ENCODE results near the gene SYNPO2L. TPM values are rescaled to one million over a fixed set of nuclear protein-coding genes. Genes with fewer than 3 reads are reported as not detected.

Gene SYNPO2L
- total RNA-seq, 1 donor from 2014 or later = not detected

DNA sequence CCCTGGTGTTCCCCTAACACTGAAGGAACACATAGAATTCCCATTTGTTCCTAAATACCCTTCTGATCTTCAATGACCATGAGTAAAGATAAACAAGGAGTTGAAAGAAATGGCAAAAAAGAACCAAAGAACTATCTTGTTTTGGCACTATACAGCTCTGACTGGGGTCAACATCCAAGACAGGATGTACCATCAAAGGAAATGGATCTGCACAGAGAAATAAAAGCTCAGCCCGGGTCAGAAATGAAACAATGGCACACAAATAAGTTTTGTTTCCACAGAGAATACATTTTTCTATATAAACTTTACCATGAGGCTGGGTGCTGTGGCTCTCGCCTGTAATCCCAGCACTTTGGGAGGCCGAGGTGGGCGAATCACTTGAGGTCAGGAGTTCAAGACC lies 46.7 kb downstream of the SYNPO2L start:
- no peaks in the 10 kb centered on the region for H3K36me3 ChIP-seq (ENCODE audit: control insufficient read depth, insufficient read depth, low read length)
- TF ChIP-seq CTCF (IDR thresholded peaks at IDR 0.05; ENCODE audit: insufficient read depth, low read length, poor library complexity, severe bottlenecking) = no peak
- no peak overlapping the region for H3K4me3 ChIP-seq (ENCODE audit: low read depth, low read length)
- no peaks in the 10 kb centered on the region for H3K27me3 ChIP-seq (ENCODE audit: control insufficient read depth, insufficient read depth, low read length)
- no peak for DNase-seq (ENCODE audit: low read depth)

- peak; percentile 95 for DNase-seq (ENCODE audit: low read depth)
Observed at GRCh38 chr10:73601486-73601921, 54.3 kb downstream of the SYNPO2L start.

DNA sequence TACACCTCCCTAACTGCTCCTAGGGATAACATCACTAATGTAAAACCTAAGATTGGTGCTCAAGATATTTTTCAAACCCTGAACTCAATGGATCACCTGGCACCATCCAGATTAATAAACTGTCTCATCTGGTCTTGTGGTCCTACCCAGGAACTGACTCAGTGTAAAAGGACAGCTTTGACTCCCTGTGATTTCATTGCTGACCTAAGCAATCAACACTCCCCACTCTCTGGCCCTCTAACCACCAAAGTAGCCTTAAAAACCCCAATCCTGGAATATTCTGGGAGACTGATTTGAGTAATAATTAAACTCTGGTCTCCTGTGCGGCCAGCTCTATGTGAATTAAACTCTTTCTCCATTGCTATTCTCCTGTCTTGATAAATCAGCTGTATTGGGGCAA lies 58.5 kb downstream of the SYNPO2L start:
- no peaks in the 10 kb centered on the region for H3K36me3 ChIP-seq (ENCODE audit: control insufficient read depth, insufficient read depth, low read length)
- DNase-seq (ENCODE audit: low read depth) = peak; percentile 80
- H3K4me3 ChIP-seq (ENCODE audit: low read depth, low read length) = no peak overlapping the region
- TF ChIP-seq CTCF (IDR thresholded peaks at IDR 0.05; ENCODE audit: insufficient read depth, low read length, poor library complexity, severe bottlenecking) = no peak
- no peaks in the 10 kb centered on the region for H3K27me3 ChIP-seq (ENCODE audit: control insufficient read depth, insufficient read depth, low read length)

More at GRCh38 chr10:73601486-73601921, 54.3 kb downstream of the SYNPO2L start:
- no peak for TF ChIP-seq CTCF (IDR thresholded peaks at IDR 0.05; ENCODE audit: insufficient read depth, low read length, poor library complexity, severe bottlenecking)
- Histone ChIP-seq H3K36me3 (ENCODE audit: control insufficient read depth, insufficient read depth, low read length) (no peaks in the 10 kb centered on the region), H3K4me3 (ENCODE audit: low read depth, low read length) (no peak overlapping the region), H3K27me3 (ENCODE audit: control insufficient read depth, insufficient read depth, low read length) (no peaks in the 10 kb centered on the region)

Other genes with a start within 250 kb of the SYNPO2L start
- gene ANXA7, start 242.0 kb downstream of the SYNPO2L start, total RNA-seq = 109 and 112 TPM in 2 replicates
- 0.54 and 0.55 TPM in 2 replicates for gene MSS51, start 222.5 kb downstream of the SYNPO2L start, total RNA-seq
- gene PPP3CB, start 160.0 kb downstream of the SYNPO2L start, total RNA-seq = 18.7 and 21.9 TPM in 2 replicates
- 64.2 and 77.6 TPM in 2 replicates for gene USP54, start 64.7 kb downstream of the SYNPO2L start, total RNA-seq
- 0.55 and 0.92 TPM in 2 replicates for gene MYOZ1, start 14.6 kb downstream of the SYNPO2L start, total RNA-seq
- 2.6 and 2.9 TPM in 2 replicates for gene AGAP5, start 42.1 kb upstream of the SYNPO2L start, total RNA-seq
- 61.0 and 70.9 TPM in 2 replicates for gene SEC24C, start 88.3 kb upstream of the SYNPO2L start, total RNA-seq
- gene CHCHD1, start 126.0 kb upstream of the SYNPO2L start, total RNA-seq = 41.8 and 46.8 TPM in 2 replicates
- gene ZSWIM8, start 129.6 kb upstream of the SYNPO2L start, total RNA-seq = 66.7 and 90.8 TPM in 2 replicates
- gene NDST2, start 155.6 kb upstream of the SYNPO2L start, total RNA-seq = 30.1 and 35.5 TPM in 2 replicates
- 12.7 and 18.8 TPM in 2 replicates for gene CAMK2G, start 218.5 kb upstream of the SYNPO2L start, total RNA-seq